GM21529 (cell line): ENCODE data around the gene ZNF530.

Experiments used
- ATAC-seq: cut with Tn5 transposase; IDR thresholded peaks from one replicate; pipeline ENCODE4 v1.9.1; 2021; ENCODE audit not compliant: unreplicated experiment

The ZNF530 gene

DNA sequence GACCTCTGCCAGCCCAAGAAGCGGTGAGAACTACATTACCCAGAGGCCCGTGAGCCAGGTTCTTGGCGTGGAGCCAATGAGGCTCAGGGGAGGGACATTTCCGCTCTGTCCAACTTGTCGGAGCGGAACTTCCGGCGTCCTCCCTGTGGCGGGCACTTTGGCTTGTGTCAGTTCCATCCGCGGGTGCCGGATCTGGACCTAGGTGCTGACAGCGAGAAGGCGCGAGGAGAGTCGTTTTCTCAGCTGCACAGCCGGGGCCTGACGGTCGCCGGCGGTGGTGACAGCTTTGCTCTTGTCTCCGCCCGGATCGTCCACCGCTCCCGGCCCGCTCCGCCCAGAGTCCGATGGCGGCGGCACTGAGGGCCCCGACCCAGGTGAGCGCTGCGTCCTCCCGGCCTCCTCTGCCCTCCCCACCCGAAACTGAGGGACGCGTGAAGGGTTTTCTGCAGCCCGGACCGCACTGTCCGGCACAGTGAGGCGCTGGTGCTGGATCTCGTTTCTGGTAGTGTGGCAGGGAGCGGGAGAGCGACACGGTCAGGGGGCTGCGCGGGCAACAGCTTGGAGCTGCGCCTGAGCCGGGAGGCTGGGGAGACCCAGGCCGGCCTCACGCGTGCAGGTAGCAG, at the start of gene ZNF530:
ZNF530 (plus strand) TSS at position 125 of the 623 bp plus-strand sequence. CDS start 4,461 bp downstream, outside the sequence.
- ATAC-seq, result peak; percentile 92

DNA sequence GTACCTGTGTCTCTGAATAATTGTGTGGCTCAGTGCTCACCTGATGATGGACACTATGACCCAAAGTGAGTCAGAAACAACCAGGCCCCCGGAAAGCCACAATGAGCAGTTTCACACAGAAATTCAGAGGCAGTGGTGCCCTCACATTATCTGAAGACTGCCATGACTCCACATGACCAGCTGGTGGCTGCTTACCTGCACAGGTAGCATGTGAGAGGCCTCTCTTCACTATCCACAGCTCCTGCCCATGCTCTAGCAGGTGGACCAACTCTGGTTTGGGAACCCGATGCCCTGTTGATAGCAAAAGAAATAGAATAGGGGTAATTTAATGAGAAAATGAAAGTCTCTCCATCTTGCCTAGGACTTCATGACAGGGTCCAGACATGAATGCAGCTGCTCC, 47.3 kb upstream of the ZNF530 start:
- no peak for ATAC-seq

DNA sequence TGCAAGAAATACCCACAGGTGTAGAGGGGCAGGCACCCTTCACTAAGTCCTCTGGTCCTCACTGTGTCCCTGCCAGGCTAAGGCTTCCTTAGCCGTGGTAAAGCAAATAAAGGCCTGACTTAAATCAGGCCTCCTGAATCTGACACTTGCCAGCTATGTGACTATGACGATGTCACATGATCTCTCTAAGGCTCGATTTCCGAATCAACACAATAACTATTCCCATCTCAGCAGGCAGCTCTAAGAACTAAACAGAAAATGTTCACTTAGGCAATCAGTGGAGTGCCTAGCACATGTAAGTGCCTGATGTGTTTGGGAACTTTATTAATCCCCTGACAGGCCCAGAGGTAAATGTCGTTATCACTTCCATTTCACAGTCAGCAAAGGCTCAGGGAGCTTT, 42.0 kb upstream of the ZNF530 start:
- ATAC-seq, result no peak

DNA sequence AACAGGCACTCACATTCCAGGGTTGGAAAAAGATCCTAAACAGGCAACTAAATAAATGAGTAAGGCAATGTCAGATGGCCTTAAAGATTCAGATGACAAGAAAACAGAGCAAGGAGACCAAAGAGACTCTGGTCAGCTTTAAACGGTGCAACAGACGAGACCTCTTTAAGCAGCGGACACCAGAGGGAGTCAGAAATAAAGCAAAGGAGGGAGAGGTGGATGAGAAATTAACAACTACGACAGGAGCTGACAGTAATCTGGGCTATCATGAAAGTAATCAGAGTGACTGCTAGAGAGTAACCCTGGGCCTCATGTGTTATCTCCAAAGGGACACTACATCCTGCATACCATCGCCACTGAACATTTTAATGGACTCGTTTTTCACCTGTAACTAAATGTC, 41.2 kb upstream of the ZNF530 start:
- no peak for ATAC-seq

DNA sequence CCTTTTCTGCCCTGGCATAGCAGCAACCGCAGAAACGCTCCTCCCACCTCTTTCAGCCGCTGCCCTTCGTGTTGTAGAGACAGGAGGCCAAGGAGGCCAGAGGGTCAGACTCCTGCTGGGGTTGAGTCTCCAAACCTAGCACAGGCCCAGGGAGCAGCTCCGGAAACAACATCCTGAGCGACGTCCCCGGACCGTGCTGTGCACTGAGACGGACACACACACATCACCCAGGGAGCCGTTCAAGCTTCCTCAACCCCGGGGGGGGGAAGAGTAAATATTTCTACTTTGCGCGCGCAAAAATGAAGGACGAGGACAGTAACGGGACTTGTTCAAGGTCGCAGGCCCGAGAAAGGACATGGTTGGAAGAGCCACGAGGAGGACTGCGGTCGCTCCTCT, 40.7 kb upstream of the ZNF530 start:
- no peak for ATAC-seq

DNA sequence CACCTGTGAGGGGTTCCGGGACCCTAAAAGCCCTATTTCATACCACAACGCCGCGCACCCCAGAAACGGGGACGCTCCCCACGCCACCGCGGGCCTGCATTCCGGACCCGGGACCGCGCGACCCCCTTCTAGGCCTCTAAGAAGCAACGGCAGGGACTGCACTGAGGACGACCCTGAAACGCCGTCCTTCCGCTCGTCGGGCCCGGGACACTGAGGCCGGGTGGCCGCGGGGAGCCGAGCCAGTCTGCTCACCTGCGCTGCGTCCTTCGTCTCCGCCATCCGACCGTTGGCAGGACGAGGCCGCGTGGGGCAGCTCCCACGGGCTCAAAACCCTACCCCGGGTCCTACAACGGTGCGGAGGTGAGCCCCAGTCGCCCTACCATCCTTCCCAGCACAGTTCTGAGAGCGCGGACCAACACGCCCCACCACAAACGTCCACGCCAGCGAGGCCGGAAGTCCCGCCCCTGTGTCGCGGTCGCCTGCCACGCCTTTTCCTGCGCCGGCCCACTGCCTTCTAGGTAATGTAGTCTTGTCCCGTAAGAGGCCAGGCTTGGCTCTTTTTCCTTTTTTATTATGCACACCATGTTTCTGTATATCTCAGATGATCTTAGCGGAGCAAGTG, 40.2 kb upstream of the ZNF530 start, which contains the start of gene ZNF550:
ZNF550 (minus strand) TSS at position 460 of the 622 bp plus-strand sequence; CDS start at position 279, 181 bp downstream.
- peak; percentile 97 for ATAC-seq

DNA sequence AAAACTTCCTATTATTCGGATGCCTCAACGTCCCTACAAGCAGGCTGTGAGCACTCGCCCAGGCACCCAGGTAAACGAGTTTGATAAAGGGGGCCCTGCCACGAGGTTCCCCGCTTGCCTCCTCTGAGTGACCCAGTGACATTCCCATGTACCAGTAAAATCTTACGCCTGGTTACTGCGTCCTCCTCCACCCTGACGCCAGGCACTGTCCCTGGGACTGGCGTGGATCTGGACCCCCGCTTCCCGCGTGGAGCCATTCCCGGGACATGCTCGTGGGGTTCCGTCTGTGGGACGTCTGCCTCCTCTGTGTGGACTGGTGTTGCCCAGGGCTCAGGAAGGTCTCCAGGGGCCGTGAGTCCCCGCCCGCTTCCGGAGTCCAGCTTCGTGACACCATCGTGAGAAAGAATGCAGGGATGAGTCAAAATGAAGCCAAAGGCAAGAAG, 39.6 kb upstream of the ZNF530 start:
- peak; percentile 15 for ATAC-seq

DNA sequence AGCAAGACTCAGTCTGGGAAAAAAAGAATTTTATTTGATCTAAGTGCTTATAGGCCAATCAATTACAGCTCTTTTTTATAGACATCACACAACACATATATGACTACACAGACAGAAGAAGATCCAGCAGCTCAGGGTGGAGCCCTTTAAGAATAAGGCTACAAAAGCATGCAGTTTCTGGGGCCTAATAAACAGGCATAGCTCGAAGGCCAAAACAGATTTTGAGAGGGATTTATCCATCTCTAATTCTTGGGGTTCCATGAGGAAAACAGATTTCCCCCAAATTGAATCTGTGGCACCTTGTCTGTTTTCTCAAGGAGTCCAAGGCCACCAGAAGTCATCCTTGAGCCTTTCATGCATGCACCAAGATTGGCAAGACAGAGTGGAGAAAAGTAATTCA, 36.1 kb upstream of the ZNF530 start:
- no peak for ATAC-seq

DNA sequence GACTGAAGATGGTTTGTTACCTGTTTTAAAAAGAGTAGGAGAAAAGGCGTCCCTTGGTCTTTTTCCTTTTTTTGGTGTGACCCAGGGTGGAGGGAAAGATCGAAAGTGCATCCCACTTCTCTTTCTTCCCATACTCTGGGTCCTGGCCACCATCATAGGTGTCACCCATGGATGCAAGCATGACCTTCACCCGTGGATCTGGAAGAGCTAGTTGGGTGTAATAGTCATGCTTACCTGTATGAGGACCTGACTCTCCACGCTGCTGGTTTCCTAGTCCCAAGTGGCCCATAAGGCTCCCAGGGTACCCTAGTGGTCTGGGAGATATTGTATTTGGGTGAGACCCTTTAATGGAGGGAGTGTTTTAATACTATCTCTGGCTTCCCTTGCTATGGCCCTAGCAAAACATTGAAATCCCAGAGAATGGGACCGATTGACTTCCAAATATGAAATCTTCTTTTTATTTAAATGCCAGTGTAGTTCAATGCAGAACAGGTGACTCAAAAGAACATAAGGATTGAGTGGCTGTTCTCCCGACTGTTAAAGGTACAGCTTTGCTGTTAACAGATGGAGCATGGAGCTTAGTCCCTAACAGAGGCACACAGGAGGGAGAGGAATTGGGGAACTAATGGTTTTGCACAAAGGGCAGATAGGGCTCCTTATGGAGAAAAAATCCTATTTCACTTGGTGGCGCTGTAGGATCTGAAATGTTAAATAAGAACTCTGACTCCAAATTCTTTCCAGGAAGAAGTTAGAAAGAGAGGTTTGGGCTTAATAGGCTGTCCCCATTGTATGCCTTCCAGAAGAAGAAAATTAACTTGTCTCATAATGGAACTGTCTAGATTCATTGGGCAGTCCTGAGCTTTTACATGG, 33.1 kb upstream of the ZNF530 start:
- no peak for ATAC-seq

DNA sequence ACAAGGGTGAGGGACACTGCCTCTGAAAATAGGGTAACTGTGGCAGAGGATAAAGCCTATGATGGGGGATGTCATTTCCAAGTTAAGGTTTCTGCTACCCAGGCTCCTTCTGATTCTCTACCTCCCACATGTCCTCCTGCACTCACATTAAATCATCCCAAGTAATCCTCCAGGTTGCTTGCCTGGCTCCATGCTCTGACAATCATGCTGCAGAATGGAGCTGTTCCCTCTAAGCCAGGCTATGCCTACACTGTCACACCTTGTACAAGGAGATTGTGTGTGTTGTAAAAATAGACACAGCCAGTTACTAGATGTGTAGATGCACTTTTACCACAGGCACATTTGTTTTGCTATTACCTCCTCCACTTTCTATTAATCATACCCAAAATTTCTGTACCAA, 29.0 kb upstream of the ZNF530 start:
- ATAC-seq, result no peak

DNA sequence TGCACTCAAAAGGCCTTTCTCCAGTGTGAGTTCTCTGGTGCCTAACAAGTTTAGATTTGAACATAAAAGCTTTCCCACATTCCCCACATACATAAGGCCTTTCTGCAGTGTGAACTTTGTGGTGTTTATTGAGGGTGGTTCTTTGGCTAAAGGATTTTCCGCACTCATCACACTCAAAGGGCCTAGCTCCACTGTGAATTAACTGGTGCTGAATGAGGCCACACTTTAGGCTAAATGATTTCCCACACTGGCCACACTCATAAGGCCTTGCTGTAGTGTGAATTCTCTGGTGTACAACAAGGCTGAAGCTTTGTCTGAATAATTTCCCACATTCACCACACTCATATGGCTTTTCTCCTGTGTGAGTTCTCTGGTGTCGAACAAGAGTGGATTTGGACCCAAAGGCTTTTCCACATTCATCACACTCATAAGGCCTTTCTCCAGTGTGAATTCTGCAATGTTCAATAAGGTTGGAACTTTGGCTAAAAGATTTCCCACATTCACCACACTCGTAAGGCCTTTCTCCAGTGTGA, 27.2 kb upstream of the ZNF530 start:
- no peak for ATAC-seq

DNA sequence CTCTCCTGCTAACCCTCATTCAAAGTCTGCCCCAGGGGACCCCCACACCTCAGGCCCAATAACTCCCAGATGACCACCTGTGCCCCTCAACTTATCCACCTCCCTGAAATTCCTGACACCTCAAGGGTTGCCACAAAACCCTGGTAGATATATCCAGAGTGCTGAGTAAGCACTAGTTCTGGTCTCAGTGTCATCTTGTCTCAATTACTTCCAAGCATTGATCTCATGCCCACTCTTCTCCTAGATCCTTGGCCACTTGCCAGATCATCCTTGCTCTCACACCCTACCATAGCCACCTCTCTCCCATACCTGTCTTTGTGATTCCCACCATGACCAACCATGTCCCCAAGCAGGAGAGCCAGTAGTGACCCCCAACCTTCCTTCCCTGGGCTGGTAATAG, 23.0 kb upstream of the ZNF530 start:
- no peak for ATAC-seq

DNA sequence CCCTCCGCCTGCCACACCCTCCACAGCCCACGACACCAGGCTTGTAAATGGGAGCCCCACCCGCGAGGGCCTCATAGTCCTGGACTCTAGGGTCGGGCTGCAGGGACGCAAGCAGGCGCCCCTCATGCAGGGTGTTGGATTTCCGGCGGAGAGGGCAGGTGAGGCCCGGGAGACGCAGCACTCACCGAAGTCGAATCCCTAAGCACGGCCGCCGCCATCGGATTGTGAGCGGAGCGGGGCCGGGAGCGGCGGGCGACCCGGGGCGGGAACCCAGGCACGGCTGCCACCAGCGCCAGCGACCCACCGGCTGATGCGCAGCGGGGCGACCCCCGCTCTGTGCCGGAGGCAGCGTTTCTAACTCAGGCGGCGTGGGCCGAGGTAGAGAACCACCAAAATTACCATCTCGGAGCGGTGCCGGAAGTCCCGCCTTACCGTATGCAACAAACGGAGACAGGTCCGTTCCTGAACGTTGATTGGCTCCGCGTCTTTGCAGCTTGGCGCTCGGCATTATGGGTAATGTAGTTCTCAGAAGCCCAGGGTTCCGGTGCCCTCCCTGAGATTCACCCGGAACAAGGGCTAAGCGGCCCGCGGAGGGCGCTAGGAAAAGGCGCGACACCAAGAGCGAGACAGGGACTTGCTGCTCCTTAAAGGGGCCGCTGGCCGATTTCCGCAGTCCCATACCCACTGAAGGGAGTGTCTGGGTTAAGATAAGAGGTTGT, 21.0 kb upstream of the ZNF530 start, which contains the start of gene ZNF416:
ZNF416 (minus strand) TSS at position 425 of the 719 bp plus-strand sequence; CDS start at position 218, 207 bp downstream.
- ATAC-seq, result peak; percentile 93

DNA sequence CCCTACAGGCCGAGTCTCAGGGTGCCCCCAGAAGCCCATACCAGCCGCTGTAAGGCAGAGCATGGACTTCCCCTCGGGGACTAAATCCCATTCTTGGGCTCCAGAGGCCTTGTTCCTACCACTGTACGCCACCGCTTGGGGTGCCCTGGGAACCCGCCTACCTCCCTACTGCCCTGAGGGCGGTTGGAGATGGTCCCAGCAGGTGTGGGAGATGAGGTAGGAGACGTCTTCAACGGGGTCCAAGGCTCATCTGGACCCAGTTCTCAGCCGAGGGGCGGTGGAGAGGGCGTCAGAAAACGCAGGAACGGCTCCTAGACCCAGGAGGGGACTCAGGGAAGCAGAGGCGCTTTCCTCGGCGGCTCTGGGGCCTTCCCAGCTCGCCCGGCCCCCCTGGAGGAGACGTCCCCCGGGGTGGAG, 16.6 kb upstream of the ZNF530 start:
- ATAC-seq, result no peak

DNA sequence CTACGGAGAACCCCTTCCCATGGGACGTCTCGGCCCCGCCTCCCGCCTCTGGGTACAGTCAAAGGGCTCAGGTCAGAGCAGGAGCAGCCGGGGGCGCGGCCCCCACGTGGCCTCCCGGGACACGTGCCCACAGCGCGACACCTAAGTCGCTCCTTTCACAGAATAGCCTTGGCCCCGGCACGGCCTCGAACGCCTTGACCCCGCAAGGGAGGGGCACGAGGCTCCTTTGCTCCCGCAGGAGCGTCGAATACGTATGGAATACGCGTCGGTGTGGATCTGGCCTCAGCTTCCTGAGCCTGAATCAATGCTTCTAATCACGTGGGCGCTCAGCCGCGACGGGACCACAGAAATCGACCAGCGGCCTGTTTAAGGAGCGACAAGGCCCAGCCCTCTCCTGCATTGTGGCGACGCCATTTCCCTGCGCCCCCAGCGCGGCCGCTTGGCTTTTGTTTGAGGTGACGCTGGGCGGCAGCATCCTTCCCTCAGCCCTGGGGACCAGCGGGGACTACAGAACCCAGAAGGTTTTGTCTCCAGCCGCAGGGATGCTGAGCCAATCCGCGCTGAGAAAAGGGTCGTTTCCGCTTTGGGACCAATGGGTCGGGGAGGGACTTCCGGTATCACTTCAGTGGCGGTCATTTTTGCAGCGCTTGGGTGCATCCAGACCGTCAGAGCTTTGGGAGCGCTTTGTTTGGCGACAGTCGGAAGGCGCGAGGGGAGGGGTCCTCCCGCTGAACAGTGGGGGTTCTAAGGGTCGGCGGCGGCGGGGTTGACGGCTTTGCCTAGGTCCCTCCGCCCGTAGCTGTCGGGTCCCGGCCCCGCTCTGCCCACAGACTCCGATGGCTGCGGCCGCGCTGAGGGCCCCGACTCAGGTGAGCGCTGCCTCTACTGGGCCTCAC, 15.9 kb upstream of the ZNF530 start, which contains the start of gene ZIK1:
ZIK1 (plus strand) TSS at position 625 of the 896 bp plus-strand sequence; CDS start at position 837, 212 bp downstream.
- ATAC-seq, result peak; percentile 78

DNA sequence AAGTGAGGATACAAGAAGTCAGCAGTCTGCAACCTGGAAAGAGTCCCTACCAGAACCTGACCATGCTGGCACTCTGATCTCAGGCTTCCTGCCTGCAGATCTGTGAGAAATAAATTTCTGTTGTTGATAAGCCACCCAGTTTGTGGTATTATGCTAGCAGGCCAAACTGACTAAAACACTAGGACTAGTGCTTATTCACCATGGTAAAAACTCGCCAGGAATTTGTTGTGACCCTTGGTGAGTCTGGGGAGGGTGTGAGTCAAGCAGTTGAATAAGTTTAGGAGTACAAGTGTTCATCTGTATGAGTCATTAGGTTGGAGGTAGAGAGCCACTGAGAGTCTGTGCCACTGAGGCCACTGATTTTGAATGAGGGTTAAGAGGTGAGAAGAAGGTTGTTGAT, 12.2 kb upstream of the ZNF530 start:
- no peak for ATAC-seq

DNA sequence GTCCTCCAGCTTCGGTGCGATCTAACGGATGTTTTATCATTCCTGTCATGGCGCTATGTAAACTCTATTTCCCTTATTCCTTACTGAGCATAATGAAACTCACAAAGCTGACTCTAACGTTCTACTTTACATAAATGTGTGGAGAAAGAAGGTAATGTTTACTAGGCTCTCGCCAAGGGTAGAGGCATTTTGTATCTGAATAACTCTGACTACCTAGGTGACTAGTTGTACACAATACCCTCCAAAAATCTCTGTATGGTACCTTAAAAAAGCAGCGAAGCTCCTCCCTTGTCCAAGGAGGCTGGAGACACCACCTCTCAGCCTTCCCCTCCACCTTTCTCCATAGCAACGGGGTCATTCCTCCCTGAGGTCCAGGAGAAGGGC, 316 bp upstream of the ZNF530 start:
- ATAC-seq, result no peak

DNA sequence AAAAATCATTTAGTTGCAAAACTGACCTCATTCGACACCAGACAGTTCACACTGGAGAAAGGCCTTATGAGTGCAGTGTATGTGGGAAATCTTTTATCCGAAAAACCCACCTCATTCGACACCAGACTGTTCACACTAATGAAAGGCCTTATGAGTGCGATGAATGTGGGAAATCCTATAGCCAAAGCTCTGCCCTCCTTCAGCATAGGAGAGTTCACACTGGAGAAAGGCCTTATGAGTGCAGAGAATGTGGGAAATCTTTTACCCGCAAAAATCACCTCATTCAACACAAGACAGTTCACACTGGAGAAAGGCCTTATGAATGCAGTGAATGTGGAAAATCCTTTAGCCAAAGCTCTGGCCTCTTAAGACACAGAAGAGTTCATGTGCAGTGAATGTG, 7.2 kb downstream of the ZNF530 start:
- no peak for ATAC-seq

DNA sequence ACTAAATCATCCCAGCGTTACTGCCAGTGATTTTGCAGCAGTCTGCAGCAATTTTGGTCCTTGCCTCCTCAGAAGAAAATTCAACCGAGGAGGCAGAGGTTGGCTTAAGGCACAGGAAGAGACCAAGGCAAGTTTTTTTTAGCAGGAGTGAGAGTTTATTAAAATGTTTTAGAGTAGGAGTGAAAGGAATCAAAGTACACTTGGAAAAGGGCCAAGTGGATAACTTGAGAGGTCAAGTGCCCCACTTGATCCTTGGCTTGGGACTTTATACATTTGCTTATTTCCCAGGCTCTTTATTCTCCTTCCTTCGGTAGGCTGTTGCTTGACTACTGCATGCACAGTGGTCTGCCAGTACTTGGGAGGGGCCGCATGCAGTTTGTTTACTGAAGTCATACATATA, 11.4 kb downstream of the ZNF530 start:
- no peak for ATAC-seq
